GM18909 (cell line): ENCODE measurements around the gene TARBP1.
"Not testable (repeated sequence)": the region's sequence is repeated elsewhere in the genome, so short reads cannot be mapped to it uniquely, and the experiment has no call there.

Experiments
- ATAC-seq: cut with Tn5 transposase; IDR thresholded peaks from one replicate; pipeline ENCODE4 v1.9.1; 2021; ENCODE audit warnings: mild to moderate bottlenecking; ENCODE audit not compliant: unreplicated experiment, poor library complexity

Gene TARBP1

DNA sequence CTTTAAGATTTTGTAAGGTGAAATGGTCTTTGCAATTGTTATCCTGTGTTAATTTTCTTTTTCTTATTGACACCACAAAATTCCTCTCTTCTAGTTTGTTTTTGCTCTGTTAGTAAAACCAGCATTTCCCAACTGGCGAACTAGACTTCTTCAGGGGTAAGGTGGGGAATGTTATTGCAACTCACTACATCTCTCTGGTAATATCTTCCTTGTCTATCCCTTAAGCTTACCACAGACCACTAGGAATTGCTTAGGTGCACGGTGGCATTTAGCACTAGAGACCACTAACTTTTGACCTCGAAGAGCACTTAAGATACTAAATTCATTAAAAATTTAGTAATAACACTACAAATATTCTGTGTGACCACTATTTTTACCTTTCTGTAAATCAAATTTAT, 109.9 kb downstream of the TARBP1 start:
- ATAC-seq, result no peak

DNA sequence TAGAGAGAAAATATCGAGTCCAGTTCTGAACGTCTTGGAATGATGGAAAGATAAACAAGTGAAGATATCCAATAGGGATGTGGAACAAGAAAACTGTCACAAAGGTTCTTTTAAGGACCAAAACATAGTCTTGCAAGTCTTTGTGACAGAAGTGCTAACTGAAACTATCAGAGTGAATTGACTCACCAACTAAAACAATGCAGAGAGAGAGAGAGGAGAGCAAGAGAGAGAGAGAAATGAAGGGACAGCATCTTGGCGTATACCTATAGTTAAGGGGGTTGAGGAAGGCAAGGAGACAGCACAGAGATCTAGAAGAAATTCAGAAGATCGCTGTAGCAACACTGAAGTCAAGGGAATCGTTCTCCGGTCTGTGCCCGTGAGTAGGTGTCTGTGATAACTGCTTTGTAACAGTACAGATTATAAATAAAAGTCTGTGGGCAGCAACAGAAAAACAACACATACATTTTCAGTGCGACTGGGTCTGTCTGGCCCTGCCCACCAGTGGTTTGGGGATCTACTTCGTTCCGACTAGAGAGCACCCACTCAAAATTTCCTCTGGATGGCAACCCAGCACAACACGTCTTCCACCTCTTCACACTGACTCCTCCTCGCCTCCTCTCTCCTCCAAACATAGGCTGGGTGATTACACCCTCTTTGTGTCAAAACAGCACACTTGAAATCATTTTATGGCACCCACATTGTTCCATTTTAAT, 110.5 kb downstream of the TARBP1 start:
- no peak for ATAC-seq

DNA sequence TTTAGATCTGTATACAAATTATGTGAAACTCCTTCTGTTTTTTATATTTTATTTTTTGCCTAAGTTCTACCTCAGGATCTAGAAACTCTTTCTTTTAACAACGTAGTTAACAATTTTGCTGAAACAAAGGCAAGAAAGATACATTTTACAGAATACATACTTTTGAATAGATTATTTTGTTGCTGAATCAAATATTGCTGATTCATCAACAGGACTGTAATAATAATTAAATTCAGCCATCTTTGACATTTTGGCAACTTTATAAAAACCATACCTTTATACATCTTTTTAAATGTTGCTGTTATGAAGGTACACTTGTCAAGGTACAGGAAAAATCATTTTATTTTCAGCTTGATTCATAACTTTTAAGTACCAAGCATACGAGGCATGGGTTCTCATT, 116.4 kb downstream of the TARBP1 start:
- ATAC-seq, result no peak

DNA sequence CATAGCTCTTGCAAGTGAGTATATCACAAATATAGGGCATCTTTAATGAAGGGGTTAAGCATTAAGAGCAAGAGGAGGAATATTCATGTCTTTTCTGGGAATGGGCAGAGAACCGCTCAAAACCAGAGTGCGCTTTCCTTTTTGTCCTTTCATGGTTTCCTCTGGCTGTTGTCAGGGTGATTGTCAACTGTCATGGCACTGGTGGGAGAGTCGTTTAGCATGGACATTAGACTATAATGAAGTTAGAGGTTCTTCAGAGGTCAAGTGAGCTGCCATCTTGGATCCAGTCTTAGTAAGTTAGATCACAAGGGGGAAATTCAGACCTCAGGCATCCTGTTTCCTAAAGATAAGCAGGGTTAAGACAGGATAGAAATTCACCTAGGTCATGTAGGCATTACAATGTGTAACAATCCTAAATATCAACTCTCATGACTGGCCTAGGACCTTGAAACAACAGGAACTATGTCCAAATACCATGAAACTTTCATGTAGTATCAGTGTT, 117.8 kb downstream of the TARBP1 start:
- ATAC-seq, result no peak

DNA sequence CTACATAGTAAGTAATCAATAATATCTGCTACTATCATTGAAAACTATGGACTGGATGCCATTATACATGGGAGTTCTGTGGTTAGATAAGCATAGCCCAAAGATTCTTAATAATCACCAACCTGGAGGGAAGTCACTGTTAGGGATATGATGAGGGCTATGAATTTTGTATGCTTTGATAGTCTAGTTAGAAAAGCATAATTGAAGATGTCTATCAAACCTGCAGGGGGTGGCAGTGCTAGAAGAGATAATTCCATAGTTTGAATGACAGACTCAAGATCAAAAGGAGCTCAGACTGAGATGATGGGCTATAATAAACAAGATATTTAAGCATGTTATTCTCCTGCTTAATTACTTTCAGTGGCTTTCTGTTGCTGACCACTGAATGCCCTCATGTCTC, 121.1 kb downstream of the TARBP1 start:
- ATAC-seq, result no peak

DNA sequence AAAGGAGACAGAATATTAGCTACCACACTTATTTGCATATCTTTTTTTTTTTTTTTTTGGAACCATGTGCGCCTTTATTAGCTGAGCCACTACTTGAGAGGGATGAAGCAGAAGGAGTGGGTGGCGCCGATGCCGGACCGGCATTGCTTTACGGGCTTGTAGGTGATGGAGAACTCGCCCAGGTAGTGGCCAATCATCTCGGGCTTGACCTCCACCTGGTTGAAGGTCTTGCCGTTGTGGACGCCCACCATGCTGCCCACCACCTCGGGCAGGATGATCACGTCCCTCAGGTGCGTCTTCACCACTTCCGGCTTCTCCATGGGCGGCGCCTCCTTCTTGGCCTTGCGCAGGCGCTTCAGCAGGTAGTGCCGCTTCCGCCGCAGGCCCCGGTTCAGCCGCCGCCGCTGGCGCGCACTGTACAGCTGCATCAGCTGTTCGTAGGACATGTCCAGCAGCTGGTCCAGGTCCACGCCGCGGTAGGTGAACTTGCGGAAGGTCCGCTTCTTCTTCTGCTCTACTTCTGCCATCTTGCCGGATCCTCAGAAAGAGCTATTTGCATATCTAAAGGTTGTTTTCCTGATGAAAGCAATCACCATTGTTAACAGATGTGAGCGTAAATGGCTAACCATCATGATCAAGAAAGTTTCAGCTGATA, 122.2 kb downstream of the TARBP1 start:
- not testable (repeated sequence) for ATAC-seq

DNA sequence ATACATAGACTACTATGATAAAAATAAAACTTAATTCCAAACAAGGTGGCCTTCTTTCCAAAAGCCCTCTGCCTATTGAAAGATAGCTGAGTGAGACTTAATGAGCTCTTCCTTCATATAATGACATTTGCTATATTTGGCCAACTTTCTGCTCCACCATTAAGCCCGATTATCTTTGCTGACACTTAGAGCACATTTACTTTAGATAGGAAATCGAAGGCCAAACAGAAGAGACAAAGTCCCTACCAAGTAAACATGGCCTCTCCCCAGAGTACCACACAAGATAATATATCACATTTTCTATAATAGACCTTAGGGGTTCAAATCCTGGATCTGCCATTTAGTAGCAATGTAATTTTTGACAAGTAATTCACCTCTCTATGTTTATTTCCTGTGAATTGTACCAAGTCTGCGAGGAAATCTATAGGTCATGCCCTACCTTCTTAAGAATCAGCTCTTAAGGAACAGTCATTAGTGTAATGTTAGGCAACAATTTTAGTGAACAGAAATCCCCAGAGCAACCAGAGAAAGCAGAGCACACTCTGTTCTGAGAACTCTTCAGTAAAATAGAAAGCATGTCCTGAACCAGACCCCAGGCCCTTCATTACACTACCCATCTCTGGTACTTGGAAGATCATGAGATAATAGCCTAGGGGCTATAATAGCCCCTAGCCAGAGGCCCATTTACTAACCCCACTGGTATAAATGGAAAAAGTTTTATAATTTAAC, 123.0 kb downstream of the TARBP1 start:
- ATAC-seq, result no peak

DNA sequence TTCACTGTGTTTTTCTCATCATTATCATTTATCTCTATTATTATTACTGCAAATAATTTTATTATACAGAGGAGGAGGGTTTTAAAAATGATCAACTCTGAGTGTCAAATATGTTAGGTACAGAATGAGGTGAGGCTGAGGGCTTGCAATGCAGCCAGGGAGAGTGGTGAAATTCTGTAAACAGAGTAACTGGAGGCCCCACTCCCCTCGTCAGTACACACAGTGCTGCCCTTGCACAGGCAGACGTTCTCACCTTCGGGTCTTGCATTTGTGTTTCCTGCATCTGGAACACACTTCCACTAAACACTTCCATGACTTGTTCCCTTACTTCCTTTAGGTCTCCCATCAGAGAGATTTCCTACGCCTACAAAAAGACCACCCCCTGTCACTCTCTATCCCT, 130.0 kb downstream of the TARBP1 start:
- no peak for ATAC-seq

DNA sequence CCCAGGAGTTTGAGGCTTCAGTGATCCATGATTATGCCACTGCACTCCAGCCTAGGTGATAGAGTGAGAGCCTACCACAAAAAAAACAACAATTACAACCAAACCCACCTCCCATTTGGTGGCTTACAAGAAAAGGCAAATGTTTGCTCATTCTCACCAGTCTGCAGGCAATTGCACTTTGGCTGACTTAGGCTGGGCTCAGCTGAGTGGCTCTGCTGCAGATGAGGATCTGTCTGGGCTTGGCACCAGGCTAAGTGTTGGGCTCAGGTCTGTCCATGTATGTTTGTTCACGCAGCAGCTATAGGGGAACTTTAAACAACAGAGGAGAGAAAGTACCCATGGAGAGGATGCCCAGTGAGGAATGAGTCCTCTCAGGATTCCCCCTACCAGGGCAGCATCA, 133.7 kb downstream of the TARBP1 start:
- no peak for ATAC-seq

DNA sequence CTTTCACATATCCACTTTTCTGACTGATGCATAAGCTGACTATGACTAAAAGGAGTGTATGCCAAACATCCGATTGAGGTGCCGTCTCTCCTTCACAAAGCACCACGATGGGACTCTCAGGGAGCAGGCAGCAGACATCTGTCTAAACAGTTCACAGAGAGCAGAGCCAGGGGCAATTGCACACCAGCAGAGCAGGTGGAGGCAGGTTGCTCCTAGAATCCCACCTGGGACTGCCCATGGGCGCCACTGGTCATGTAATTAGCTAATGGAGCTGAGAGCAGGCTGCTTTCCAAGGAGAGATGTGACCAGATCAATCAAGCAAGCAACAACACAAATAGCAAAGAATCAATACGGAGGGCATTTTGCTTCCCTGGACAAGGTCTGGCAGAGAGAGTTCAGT, 136.2 kb downstream of the TARBP1 start:
- ATAC-seq, result no peak
